Astrocyte of the cerebellum (primary cell): Measurements from ENCODE around the gene PDE6H.

Experiments
- DNase-seq: peaks from one replicate; pipeline ENCODE4 v3.0.0-alpha.2; 2011; ENCODE audit warnings: low read depth
- H3K4me3 ChIP-seq: 2 replicates; pipeline ENCODE4 v1.5.1; 2011; ENCODE audit warnings: mild to moderate bottlenecking, low read depth, low read length, moderate library complexity
- in situ Hi-C: cut with HindIII; loops from 2 replicates; pipeline ENCODE4 v1.10.0; 2017; ENCODE audit warnings: low sequenced_read_pairs
- TF ChIP-seq, protein P1 (sequence below): IDR thresholded peaks from 2 replicates; pipeline ENCODE4 v1.5.1; 2012; ENCODE audit warnings: low read length, low read depth, moderate library complexity, mild to moderate bottlenecking; ENCODE audit errors: missing control alignments

Gene PDE6H

DNA sequence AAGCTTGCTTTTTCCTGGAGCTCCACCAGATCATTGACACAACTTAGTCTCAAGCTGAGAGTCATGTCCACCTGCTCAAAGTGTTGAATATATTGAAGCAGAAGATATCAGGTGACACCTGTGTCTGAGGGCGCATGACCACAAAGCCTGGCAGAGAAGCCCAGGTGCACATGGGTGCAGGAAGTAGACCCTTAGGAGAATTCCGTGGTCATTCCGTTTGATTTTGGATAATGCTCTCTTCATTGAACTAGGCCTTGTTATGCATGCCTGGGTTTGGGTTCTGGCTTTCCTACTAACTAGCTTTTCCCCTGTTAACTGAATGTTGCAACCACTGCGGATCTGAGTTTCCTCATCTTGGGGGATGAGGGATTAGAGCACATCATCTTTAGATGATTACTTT, 18.6 kb upstream of the PDE6H start:
- DNase-seq = no peak
- H3K4me3 ChIP-seq = no peak overlapping the region
- in situ Hi-C loops = no loop called here
- TF ChIP-seq, protein P1, sequence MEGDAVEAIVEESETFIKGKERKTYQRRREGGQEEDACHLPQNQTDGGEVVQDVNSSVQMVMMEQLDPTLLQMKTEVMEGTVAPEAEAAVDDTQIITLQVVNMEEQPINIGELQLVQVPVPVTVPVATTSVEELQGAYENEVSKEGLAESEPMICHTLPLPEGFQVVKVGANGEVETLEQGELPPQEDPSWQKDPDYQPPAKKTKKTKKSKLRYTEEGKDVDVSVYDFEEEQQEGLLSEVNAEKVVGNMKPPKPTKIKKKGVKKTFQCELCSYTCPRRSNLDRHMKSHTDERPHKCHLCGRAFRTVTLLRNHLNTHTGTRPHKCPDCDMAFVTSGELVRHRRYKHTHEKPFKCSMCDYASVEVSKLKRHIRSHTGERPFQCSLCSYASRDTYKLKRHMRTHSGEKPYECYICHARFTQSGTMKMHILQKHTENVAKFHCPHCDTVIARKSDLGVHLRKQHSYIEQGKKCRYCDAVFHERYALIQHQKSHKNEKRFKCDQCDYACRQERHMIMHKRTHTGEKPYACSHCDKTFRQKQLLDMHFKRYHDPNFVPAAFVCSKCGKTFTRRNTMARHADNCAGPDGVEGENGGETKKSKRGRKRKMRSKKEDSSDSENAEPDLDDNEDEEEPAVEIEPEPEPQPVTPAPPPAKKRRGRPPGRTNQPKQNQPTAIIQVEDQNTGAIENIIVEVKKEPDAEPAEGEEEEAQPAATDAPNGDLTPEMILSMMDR = no peak

DNA sequence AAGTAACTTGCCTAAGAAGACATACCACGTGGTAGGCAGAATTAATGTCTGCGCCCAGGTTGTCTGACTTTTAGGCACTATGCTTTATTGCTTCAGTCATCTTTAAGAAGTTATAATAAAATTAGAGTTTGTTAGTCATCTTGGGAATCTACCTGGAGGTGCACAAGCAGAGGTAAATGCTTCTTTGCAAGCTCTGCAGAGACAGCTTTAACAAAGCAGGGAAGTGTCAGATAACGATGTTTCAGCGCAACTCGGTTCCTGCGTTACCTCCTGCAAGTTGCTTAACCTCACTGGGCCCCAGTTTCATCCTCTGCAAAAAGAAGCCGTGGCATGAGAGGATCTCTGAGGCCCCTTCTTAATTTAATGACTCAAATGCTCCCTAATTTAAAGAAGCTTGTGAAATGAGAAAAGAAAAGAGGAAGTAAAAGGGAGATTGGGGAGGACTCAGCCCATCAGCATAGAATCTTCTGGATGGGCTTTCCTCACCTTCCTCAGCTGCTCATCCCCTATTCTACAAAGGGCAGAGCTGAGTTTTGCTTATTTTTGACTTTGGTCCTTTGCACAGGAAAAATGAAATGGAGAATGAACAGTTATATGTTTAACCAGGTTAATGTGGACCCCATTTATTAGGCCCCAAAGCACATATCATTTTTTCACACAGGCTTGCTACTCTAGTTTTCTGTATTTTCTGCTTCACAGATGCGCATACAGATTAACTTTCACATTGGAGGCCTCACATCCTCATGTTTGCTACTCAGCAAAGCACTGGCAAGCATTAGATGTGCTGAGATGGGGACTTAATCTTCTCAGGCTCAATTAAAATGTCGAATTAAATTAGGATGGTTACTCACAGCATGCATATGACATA, 16.6 kb upstream of the PDE6H start:
- no peak overlapping the region for H3K4me3 ChIP-seq
- in situ Hi-C loops = no loop called here
- no peak for DNase-seq
- TF ChIP-seq, protein P1 = no peak

DNA sequence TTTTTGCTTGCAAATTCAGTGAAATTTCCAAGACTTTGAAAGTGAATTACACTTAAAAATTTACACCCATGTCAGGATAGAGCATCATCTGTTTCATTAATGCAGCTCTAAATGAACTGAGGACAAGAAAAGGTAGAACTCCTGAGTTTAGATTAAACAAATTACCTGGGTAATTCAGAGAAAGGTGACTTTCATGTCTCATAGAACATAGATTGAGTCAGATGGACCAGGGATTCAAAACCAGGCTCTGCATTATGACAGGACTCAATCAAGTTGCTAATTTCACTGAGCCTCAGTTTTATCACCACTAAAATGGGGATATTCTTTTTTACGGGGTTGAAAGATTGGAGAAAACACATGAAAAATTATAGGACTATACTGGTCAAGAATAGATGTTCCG, 15.9 kb upstream of the PDE6H start:
- in situ Hi-C loops = no loop called here
- TF ChIP-seq, protein P1 = no peak
- no peak overlapping the region for H3K4me3 ChIP-seq
- no peak for DNase-seq

DNA sequence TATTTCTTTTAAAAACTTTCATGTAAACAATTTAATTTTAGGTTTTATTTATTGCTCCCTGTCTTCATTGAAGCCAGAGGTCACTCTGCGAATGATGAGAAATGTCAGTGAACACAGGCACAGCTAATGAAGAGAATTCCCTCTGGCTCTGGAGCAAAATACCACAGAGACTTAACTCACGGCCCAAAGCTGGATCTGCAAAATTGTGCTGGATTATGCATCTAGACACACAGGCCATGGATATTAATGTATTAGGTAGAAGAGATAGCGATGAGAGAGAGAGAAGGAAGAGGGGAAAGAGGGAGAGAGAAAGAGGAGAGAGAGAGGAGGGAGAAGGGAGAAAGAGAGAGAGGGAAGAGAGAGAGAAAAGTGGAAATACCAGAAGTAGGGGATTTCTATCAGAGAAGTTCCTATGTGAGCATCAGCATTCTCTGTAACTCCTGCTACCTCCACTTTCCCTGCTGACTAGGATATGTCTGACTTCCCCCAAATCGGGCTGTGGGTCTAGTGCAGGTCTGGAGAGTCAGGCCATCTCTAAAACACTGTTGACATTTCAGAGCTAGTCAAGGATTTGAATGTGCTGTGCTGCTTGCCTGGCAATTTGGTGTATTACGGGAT, 15.2 kb upstream of the PDE6H start:
- DNase-seq = no peak
- H3K4me3 ChIP-seq = no peak overlapping the region
- in situ Hi-C loops = no loop called here
- TF ChIP-seq, protein P1 = no peak

DNA sequence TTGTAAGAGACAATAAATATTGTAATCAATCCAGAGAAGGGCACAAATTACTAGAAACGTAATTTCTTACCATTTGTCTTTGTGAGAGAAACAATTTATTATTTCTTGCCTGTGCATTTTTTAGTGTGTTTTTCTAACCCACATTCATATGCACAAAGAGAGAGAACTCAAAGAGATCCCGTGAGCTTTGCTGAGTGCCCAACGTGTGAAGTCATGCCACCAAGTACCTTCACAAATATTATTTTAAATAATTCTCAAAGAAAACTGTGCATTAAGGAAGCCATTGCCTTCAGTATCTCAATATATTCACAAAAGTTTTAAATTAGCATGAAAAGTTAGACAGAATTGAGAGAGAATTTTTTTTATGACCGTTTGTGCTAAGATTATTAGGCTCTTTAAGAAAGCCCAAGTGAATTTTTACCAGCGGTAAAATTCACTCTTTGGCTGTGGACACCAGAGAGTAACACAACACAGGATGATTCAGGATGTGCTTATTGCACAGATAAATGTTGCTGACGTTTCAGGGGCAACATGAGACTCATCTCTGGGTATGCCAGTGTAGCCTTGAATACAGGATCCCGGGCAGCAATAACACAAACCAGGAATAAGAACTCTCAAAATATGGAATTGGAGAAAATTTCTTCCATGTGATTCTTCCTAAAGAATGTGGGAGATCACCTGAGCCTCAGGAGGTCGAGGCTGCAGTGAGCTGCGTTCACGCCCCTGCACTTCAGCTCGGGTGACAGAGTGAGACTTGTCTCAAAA, 14.3 kb upstream of the PDE6H start:
- DNase-seq = no peak
- H3K4me3 ChIP-seq = no peak overlapping the region
- in situ Hi-C loops = no loop called here
- TF ChIP-seq, protein P1 = no peak

DNA sequence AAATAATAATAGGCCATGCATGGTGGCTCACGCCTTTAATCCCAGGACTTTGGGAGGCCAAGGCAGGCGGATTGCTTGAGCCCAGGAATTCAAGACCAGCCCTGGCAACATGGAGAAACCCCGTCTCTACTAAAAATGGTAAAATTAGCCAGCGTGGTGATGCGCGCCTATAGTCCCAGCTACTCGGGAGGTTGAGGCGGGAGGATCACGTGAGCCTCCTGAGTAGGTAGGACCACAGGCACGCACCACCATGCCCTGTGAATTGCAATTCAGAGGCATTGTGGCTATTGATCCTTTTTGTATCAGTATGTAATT, 13.8 kb upstream of the PDE6H start:
- TF ChIP-seq, protein P1 = no peak
- H3K4me3 ChIP-seq = no peak overlapping the region
- DNase-seq = no peak
- in situ Hi-C loops = no loop called here
